Right atrium auricular region (tissue), 2 donors: ENCODE measurements around the gene HDAC9. TPM values are rescaled to one million over a fixed set of nuclear protein-coding genes. Genes with fewer than 3 reads are reported as not detected.

Source experiments
- DNase-seq: peaks from one replicate; pipeline ENCODE4 v3.0.0-alpha.2; 2019; ENCODE audit warnings: low spot score
- H3K27ac ChIP-seq, 2 donors: fragments of 200-600 bp; sonication (generic); 1 replicate in 1 of 2; 2 replicates in 1 of 2; pipeline ENCODE4 v1.5.1; 2016 to 2019
- H3K27me3 ChIP-seq, 2 donors: fragments of 200-600 bp; sonication (generic); one replicate each; pipeline versions ENCODE4 v1.5.1 to v1.6.0; 2017 to 2019
- H3K36me3 ChIP-seq: fragments of 200-600 bp; sonication (generic); one replicate; pipeline ENCODE4 v1.5.1; 2016
- H3K4me1 ChIP-seq, 2 donors: fragments of 200-600 bp; sonication (generic); one replicate each; pipeline versions ENCODE4 v1.5.1 to v1.6.0; 2017 to 2019
- H3K4me3 ChIP-seq, 2 donors: fragments of 200-600 bp; sonication (generic); 1 replicate in 1 of 2; 2 replicates in 1 of 2; pipeline ENCODE4 v1.5.1; 2017 to 2019; ENCODE audit warnings: mild to moderate bottlenecking in 1 of 2, moderate library complexity in 1 of 2
- H3K9me3 ChIP-seq, 2 donors: fragments of 200-600 bp; sonication (generic); one replicate each; pipeline ENCODE4 v1.5.1; 2019
- CTCF ChIP-seq, 2 donors: fragments of 200-600 bp; sonication (generic); IDR thresholded peaks; one replicate each; pipeline ENCODE4 v1.5.1; 2019; ENCODE audit warnings: antibody characterized with exemption in 2 of 2
- total RNA-seq, 2 donors: library from RNA; depleted of rRNA; stranded (reverse); fragments of >200 nt; gene quantifications; one replicate each; pipeline ENCODE4 v1.1.0, GENCODE V29; 2016

Gene HDAC9
- total RNA-seq, 2 donors from 2014 or later = 16.6 to 28.0 TPM

GRCh38 chr7:19011212-19011611 lies 515.7 kb downstream of the HDAC9 start:
- H3K27ac ChIP-seq = no peak overlapping the region
- H3K4me1 ChIP-seq = no peaks in the 10 kb centered on the region
- no peak overlapping the region for H3K4me3 ChIP-seq
- H3K9me3 ChIP-seq = peaks cover 0 to 6% of the 10 kb centered on the region in 2 donors
- no peaks in the 10 kb centered on the region for H3K27me3 ChIP-seq
- no peak for TF ChIP-seq CTCF (IDR thresholded peaks at IDR 0.05)
- H3K36me3 ChIP-seq = no peaks in the 10 kb centered on the region
- DNase-seq = no peak

- Histone ChIP-seq H3K4me1 (no peaks in the 10 kb centered on the region), H3K9me3 (peaks cover 0 to 10% of the 10 kb centered on the region in 2 donors), H3K27me3 (no peaks in the 10 kb centered on the region), H3K36me3 (no peaks in the 10 kb centered on the region), H3K4me3 (no peak overlapping the region), H3K27ac (no peak overlapping the region)
- no peak for DNase-seq
- TF ChIP-seq CTCF (IDR thresholded peaks at IDR 0.05) = no peak
Measured at GRCh38 chr7:19015098-19015497, 519.5 kb downstream of the HDAC9 start.

- no peak for DNase-seq
- no peak for TF ChIP-seq CTCF (IDR thresholded peaks at IDR 0.05)
Measured at GRCh38 chr7:19016140-19016539, 520.6 kb downstream of the HDAC9 start.

GRCh38 chr7:19017374-19017773 lies 521.8 kb downstream of the HDAC9 start:
- H3K27ac ChIP-seq = no peak overlapping the region
- no peak overlapping the region for H3K4me3 ChIP-seq
- DNase-seq = no peak
- H3K4me1 ChIP-seq = no peaks in the 10 kb centered on the region
- no peaks in the 10 kb centered on the region for H3K36me3 ChIP-seq
- no peaks in the 10 kb centered on the region for H3K27me3 ChIP-seq
- H3K9me3 ChIP-seq = peaks cover 0 to 10% of the 10 kb centered on the region in 2 donors
- no peak for TF ChIP-seq CTCF (IDR thresholded peaks at IDR 0.05)

More at GRCh38 chr7:19016140-19016539, 520.6 kb downstream of the HDAC9 start:
- Histone ChIP-seq H3K36me3 (no peaks in the 10 kb centered on the region), H3K4me3 (no peak overlapping the region), H3K27ac (no peak overlapping the region), H3K9me3 (peaks cover 0 to 10% of the 10 kb centered on the region in 2 donors), H3K4me1 (no peaks in the 10 kb centered on the region), H3K27me3 (no peaks in the 10 kb centered on the region)

- H3K9me3 ChIP-seq = peaks cover 0 to 10% of the 10 kb centered on the region in 2 donors
- H3K27me3 ChIP-seq = no peaks in the 10 kb centered on the region
- H3K36me3 ChIP-seq = no peaks in the 10 kb centered on the region
- no peaks in the 10 kb centered on the region for H3K4me1 ChIP-seq
- no peak overlapping the region for H3K27ac ChIP-seq
- TF ChIP-seq CTCF (IDR thresholded peaks at IDR 0.05) = no peak
- no peak for DNase-seq
- no peak overlapping the region for H3K4me3 ChIP-seq
Measured at GRCh38 chr7:19020062-19020461, 524.5 kb downstream of the HDAC9 start.

GRCh38 chr7:19020711-19021110 lies 525.2 kb downstream of the HDAC9 start:
- no peak for TF ChIP-seq CTCF (IDR thresholded peaks at IDR 0.05)
- no peak overlapping the region for H3K4me3 ChIP-seq
- H3K9me3 ChIP-seq = peaks cover 0 to 9% of the 10 kb centered on the region in 2 donors
- no peaks in the 10 kb centered on the region for H3K36me3 ChIP-seq
- no peak overlapping the region for H3K27ac ChIP-seq
- no peak for DNase-seq
- no peaks in the 10 kb centered on the region for H3K4me1 ChIP-seq
- no peaks in the 10 kb centered on the region for H3K27me3 ChIP-seq
